Medulla oblongata (tissue), 1 donor: Measurements from ENCODE around the gene INO80B.
"Not testable (repeated sequence)": the region's sequence is repeated elsewhere in the genome, so short reads cannot be mapped to it uniquely, and the experiment has no call there.

Experiments
- DNase-seq: peaks from one replicate; pipeline ENCODE4 v3.0.0-alpha.2; 2015; ENCODE audit errors: extremely low spot score

Gene INO80B

DNA sequence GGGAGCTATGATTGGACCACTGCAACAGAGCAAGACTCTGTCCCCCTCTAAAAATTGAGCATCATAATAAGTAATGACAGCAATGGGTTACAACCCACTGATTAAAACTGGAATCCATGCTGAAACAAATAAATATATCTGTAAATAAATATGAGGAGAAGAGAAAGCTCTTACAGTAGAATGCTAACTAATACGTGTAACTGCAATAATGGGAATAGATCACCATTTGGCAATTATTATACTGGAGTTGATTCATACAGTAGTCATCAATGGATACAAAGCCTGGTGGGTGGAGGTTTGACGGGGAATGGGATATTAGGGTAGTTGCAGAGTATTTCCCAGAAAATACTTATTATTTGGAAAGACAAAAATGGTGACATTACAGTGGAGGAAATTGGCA lies 6.1 kb upstream of the INO80B start:
- DNase-seq: no peak

- DNase-seq: no peak
These were observed 4.2 kb upstream of the INO80B start for GRCh38 chr2:74450570-74451190.

- DNase-seq: no peak
These were observed 2.3 kb downstream of the INO80B start for GRCh38 chr2:74457129-74457548.

GRCh38 chr2:74457549-74458131 lies 2.8 kb downstream of the INO80B start:
- no peak for DNase-seq

DNA sequence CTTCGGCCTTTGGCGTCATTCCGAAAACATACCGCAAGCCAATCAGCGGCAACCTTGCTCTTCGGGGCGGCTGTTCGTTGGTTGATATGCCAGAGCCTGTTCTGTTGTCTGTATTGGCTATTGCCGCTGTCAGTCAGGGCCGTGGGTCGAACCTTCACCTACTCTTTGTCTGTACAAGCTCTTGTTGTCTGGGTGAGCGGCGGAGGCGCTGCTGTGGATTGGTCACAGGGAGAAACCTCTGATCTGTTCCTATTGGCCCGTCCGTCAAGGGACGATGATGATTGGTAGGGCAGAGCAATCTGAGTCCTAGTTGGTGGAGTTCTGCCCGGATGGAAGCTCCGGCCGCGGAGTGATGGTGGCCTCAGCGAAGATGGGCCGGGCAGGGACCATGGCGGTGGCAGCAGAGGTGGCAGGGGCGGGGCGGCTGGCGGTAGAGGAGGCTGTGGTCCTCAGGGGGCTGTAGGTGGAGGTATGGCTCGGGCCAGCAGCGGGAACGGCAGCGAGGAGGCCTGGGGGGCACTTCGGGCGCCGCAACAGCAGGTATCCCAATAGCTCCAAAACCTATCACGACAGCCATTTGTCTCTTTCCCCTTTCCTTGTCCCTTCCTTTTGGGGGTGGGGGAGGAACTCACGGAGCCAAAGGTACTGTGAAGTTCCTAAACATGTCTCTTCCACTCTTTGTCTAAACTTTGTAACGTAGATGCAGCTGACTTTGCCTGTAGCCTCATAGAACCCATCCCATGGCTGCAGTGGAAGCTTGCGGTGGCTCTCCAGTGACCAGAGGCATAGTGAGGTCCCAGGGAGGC lies 3.4 kb downstream of the INO80B start, which contains the start of gene WBP1:
TSS of gene WBP1 (plus strand) at position 307 of the 806 bp plus-strand sequence. CDS start at position 472, 165 bp downstream.
- peak; percentile 100 for DNase-seq

GRCh38 chr2:74458938-74459363 lies 4.1 kb downstream of the INO80B start:
- DNase-seq: no peak

- DNase-seq: not testable (repeated sequence)
These were observed 4.7 kb downstream of the INO80B start for GRCh38 chr2:74459503-74460118.

- not testable (repeated sequence) for DNase-seq
These were observed 5.3 kb downstream of the INO80B start for GRCh38 chr2:74460187-74460586.

DNA sequence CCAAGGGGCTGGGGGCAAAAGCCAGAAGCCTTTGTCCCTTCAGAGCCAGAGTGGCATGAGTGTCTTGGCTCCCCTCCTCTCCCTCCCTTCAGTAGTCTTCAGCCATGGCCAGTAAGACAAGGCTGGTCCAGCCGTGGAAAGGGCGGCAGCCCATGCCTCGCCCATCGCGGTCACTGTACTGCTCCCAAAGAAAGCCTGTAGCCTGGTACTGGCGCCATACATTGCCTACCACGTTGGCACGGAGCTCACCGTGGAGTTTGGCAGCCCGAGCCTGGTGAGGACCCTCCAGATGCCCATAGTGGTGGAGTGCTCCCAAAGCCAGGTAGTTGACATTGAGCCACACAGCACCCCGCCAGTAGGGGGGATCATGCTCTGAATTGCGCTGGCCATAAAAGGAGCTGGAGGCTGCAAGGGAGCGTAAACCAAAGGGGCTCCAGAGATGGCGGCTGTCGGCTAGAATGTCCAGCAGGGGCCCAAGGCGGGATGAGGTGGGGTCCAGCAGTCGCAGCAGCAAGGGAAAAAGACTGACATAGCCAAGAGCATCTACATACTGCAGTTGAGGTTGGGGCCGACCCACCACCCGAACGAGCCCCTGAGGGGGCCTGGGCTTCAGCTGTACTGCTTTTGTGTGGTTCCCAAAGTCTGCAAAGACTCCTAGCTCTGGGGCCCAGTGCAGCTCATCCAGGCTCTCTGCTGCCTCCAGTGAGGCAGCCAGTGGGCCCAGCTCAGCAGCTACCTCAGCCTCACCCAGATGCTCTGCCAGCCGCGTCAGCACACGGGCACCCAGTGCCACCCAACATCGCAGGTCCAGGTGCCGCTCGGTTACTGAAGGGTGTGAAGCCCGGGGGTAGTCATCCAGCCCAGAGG lies 6.5 kb downstream of the INO80B start:
- no peak for DNase-seq

DNA sequence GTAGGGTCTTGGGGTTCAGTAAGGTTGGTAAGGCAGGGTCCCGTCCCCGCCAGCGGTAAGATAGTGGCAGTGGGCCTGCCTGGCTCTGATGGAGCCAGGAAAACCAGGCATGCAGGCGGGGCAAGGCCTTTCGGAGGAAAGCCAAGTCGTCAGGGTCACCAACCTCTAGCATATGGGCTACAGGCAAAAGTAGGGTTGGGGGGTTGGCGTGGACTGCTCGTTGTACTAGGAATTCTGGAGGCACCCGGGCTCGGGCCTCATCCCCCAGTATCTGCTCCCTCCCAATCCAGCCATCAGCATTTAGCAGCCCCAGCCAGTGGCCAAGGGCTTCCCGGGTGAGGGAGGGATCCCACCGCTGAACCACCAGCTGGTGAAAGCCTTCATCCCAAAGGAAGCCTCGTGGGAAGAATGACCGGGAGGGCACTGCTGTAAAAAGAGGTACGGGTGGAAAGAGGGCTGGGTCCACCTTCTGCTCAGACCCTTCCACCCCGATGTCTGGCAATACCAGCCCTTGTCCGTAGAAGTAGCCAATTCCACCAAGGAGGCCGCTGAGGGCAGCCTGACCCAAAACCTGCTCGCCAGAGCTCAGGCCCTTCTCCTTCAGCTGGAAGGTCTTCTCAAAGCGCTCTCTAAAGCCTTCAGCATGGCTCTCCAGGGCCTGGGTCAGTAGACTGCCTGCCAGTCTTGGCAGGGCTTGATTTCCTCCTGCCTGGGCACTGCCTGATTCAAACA lies 7.3 kb downstream of the INO80B start:
- no peak for DNase-seq

DNA sequence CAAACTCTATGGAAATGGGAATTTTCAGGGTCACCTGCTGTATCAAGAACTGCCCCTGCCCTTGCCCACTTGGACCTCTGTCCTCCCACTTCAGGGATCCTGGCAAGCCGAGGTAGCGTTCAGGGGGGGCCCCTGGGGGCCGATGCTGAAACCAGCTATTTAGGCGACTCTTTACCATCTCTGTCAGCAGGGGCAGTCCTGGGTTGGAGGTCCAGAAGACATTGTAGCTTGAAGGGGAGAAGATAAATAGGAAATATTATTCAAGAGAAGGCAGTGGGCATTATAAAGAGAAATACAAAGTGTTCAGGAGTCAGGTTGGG lies 7.9 kb downstream of the INO80B start:
- DNase-seq: no peak

DNA sequence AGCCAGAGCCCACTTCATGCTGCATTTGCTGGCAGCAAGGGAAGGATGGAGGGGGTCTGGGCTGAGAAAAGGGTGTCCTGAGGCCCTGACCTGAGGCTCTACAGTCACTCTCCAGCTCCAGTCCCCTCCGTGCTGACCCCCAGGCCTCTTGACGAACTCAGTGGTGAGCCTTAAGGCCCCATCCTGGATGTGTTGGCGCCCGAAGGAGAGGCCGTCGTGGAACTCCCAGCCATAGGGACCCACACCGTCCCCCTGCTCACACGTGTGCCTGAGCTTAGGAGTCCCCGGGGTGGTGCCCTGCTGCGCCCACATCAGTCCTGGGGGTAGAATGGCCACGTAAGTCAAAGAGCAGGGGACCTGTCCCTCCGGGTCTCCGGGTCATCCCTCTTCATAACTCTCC lies 9.5 kb downstream of the INO80B start:
- DNase-seq: no peak

DNA sequence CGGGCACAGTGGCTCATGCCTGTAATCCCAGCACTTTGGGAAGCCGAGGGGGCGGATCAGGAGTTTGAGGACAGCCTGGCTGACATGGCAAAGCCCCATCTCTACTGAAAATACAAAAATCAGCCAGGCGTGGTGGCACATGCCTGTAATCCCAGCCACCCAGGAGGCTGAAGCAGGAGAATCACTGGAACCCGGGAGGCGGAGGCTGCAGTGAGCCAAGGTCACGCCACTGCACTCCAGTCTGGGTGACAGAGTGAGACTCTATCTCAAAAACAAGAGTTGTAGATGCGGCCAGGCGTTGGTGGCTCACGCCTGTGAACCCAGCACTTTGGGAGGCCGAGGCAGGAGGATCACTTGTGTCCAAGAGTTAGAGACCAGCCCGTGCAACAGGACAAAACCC lies 15.9 kb downstream of the INO80B start:
- not testable (repeated sequence) for DNase-seq

DNA sequence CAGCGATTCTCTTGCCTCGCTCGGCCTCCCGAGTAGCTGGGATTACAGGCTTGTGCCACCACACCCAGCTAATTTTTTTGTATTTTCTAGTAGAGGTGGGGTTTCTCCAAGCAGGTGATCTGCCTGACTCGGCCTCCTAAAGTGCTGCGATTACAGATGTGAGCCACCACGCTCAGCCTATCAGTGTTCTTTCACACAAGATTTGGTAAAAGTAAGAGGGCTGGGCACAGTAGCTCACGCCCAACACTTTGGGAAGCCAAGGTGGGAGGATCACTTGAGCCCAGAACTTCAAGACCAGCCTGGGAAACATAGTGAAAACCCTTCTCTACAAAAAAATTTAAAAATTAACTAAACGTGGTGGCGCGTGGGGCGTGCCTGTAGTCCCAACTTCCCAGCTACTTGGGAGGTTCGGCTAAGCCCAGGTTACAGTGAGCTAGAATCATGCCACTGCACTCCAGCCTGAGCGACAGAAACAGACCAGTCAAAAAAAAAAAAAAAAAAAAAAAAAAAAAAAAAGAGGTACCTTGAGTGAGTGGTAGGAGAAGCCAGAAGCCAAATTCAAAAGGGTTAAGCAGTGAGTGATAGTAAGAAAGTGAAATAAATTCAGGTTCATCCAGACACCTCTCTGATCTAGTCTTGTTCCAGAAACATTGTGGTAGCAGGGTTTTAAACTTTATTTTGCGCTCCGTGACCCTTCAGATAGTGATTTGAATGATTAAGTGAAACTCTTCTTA lies 16.6 kb downstream of the INO80B start:
- no peak for DNase-seq

GRCh38 chr2:74472086-74472944 lies 17.4 kb downstream of the INO80B start, which contains the start of gene MRPL53:
TSS of gene MRPL53 (minus strand) at chr2:74472680. CDS start at chr2:74472660, 20 bp downstream.
- DNase-seq: peak; percentile 96

DNA sequence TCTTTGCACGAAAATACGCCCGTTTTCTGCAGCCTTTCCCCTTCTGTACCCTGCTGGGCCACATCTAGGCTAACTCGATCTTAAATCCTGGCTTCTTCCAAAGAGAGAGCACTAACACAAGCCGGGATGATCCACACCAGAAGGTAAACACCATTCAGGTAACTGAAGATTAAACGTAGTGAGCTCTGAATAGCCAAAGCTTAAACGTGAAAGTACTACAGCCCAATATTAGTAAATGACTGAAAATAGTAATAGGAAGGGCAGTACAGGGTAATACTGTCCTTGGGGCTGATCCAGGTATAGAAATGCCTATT lies 18.0 kb downstream of the INO80B start:
- DNase-seq: no peak

DNA sequence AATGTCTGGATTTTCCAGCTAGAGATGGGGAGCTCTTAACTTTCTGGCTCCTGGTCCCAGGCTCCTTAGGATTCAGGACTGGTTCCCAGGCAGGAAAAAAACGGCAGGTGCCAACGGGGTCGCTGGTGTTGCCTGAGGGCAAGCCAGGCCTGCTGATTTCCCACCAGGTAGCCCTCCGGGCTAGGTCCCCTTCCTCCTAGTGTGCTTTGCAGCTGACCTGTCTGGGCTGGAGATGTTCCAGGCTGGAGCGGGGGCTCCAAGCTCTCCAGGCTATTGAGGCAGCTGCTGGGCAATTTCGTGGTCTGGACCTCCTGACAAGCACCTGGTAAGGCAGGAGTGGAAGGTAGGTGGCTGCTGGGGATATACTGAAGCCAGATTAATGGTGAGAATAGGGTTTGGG lies 19.6 kb downstream of the INO80B start:
- DNase-seq: no peak

DNA sequence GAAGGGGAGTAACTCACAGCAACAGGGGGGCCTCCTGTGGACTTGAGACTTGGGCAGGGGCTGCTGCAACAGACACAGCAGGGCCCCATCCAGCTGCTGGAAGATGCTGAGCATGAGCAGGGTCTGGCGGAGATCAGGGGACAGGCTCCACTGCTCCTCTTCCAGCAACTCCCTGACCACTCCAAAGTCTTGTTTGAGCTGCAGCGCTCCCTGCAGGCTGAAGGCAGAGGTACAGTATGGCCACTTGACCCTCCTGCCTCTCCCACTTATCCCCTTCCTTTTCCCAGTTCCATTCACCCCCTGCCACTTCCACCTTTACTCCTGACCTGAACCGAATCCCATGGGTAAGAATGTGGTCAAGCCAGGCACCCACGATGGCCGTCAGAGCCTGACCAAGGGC lies 20.0 kb downstream of the INO80B start:
- DNase-seq: no peak

DNA sequence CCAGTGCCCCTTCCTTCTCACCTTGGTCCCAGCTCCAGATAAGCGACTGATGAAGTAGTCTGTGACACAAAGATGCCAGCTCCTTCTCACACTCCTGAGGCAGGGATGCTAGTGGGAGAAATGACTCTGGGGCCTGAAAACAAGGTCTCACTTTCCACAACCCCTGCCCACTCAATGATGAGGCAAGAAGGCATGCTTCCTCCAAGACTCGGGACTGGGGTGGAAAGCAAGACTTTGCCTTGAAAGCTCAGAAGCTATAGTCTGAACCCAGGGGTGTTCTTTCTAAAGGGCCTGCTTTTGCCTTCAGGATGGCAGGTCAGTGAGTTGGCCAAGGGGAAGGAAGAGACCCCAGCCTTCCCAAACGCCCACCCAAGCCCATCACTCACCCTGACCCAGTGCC lies 26.5 kb downstream of the INO80B start:
- no peak for DNase-seq
